Upper lobe of right lung (tissue), 1 donor: ENCODE data around the gene SLC41A1. TPM values are rescaled to one million over a fixed set of nuclear protein-coding genes. Genes with fewer than 3 reads are reported as not detected.
A peak's percentile ranks its signal among the peaks of the same experiment; 100 is the strongest.

ENCODE experiments used
- ATAC-seq: fragments of 200-7000 bp; cut with Tn5 transposase; one replicate; pipeline ENCODE4 v1.9.1; 2020; ENCODE audit warnings: mild to moderate bottlenecking, moderate library complexity
- DNase-seq: peaks from one replicate; pipeline ENCODE4 v3.0.0-alpha.2; 2020
- H3K27ac ChIP-seq: fragments of 200-600 bp; one replicate; pipeline ENCODE4 v1.8.0; 2022
- H3K27me3 ChIP-seq: fragments of 200-600 bp; one replicate; pipeline ENCODE4 v1.8.0; 2022; ENCODE audit warnings: mild to moderate bottlenecking
- H3K36me3 ChIP-seq: fragments of 200-600 bp; one replicate; pipeline ENCODE4 v1.8.0; 2022
- H3K4me1 ChIP-seq: fragments of 200-600 bp; one replicate; pipeline ENCODE4 v1.8.0; 2022
- H3K4me3 ChIP-seq: fragments of 200-600 bp; one replicate; pipeline ENCODE4 v1.8.0; 2022; ENCODE audit warnings: mild to moderate bottlenecking
- H3K9me3 ChIP-seq: fragments of 200-600 bp; one replicate; pipeline ENCODE4 v1.8.0; 2022
- intact Hi-C: fragments of 100-400 bp; cut with DNase I; formaldehyde crosslinking; loops from one replicate; pipeline ENCODE4 v1.11.0; 2022
- total RNA-seq: library from RNA; stranded (reverse); fragmentation: NEBNext Ultra II Directional; extraction: Animal tissue kit (Norgen Biotek cat#: 25700); gene quantifications from one replicate; pipeline ENCODE4 v1.2.1, GENCODE V29; 2021
- TF ChIP-seq, protein P1 (sequence below): fragments of 200-600 bp; IDR thresholded peaks from one replicate; pipeline ENCODE4 v1.8.0; 2022; ENCODE audit warnings: antibody characterized with exemption
- donor health status: DM: no; HTN: yes; CAD: no; lungs with severe emphysema.

The SLC41A1 gene
- total RNA-seq, 1 donor from 2014 or later: 35.8 TPM

DNA sequence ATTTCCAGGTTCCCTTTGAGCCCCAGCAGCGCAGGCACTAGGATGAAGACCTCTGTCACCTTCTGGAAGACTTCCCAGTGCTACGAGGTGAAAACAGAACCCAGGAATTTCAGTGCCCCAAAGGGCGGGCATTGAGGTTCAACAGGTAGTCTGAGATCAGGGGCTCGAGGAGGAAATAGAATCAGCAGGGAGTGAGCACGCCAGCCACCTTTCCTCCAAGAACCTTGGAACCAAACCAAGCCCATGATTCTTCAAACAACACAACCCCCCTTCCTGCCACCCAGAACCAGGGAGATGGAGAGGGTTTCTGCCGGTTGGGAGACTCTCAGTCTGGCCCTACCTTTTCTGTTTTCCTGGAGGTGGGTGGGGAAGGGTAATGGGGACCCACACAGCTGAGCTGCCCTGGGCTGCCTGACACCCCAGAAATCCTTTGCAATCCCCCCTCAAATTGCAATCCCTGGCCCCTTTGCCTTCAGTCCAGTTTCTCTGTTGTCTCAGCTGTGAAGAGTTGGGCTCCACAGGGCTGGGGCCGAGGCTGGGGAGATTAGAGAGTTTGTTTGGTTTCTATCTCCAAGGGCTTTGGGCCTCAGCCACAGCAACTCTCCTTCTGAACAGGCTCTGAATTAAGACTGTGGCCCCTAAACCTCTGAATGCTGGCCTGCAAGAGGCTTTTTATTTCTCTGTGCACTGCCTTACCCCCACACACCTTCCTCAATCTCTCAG lies 11.9 kb downstream of the SLC41A1 start:
- ATAC-seq (peak; percentile 54), DNase-seq (no peak)
- Histone ChIP-seq H3K4me1 (peaks cover 11% of the 10 kb centered on the region), H3K27ac (no peak overlapping the region), H3K9me3 (no peaks in the 10 kb centered on the region), H3K4me3 (no peak overlapping the region), H3K27me3 (no peaks in the 10 kb centered on the region), H3K36me3 (peaks cover 41% of the 10 kb centered on the region)
- TF ChIP-seq, protein P1, sequence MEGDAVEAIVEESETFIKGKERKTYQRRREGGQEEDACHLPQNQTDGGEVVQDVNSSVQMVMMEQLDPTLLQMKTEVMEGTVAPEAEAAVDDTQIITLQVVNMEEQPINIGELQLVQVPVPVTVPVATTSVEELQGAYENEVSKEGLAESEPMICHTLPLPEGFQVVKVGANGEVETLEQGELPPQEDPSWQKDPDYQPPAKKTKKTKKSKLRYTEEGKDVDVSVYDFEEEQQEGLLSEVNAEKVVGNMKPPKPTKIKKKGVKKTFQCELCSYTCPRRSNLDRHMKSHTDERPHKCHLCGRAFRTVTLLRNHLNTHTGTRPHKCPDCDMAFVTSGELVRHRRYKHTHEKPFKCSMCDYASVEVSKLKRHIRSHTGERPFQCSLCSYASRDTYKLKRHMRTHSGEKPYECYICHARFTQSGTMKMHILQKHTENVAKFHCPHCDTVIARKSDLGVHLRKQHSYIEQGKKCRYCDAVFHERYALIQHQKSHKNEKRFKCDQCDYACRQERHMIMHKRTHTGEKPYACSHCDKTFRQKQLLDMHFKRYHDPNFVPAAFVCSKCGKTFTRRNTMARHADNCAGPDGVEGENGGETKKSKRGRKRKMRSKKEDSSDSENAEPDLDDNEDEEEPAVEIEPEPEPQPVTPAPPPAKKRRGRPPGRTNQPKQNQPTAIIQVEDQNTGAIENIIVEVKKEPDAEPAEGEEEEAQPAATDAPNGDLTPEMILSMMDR: no peak
- intact Hi-C loops: no loop called here

DNA sequence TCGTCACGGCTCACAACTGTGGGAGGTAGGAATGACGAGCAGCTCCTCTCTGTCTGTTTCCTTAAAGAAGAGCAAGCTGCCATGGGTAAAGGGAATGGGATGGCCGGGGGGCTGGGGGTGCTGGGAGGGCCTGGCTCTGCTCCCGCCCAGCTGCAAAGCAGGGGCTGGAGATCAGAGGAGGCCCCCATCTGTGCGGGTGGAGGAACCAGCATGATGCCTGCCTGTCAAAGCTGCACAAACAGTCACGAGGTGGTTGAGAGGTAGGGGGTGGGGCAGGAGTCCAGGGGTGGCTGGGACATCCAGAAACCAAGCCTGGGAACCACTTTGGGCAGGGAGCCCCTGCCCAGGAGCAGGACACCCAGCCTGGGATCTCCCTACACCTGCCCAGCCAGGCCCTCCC lies 12.6 kb downstream of the SLC41A1 start:
- ATAC-seq: peak; percentile 18
- H3K36me3 ChIP-seq: peaks cover 48% of the 10 kb centered on the region
- no peak overlapping the region for H3K4me3 ChIP-seq
- no peaks in the 10 kb centered on the region for H3K27me3 ChIP-seq
- H3K27ac ChIP-seq: no peak overlapping the region
- no peaks in the 10 kb centered on the region for H3K9me3 ChIP-seq
- intact Hi-C loops: no loop called here
- peaks cover 4% of the 10 kb centered on the region for H3K4me1 ChIP-seq
- TF ChIP-seq, protein P1: no peak
- DNase-seq: no peak

DNA sequence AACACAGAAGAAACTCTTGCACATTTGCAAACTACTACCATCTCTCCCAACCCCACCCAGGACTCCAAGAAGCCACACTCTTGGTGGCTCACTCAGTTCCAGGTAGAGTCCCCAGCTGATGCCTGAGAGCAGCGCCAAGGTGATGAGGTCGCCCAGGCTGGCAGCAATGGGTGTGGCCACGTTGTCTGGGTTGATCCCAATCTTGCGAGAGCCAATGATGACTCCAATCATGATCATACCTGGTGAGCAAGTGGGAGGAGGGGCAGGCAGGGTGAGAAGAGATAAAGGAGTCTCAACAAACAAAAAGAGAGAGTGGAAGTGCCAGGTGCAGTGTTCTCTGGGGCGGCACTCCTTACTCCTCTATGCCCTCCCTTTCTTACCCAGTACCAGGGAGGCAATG lies 14.4 kb downstream of the SLC41A1 start:
- H3K9me3 ChIP-seq: no peaks in the 10 kb centered on the region
- TF ChIP-seq, protein P1: no peak
- DNase-seq (no peak), ATAC-seq (no peak)
- peaks cover 66% of the 10 kb centered on the region for H3K36me3 ChIP-seq
- H3K4me3 ChIP-seq: no peak overlapping the region
- H3K27ac ChIP-seq: no peak overlapping the region
- H3K4me1 ChIP-seq: no peaks in the 10 kb centered on the region
- H3K27me3 ChIP-seq: no peaks in the 10 kb centered on the region
- intact Hi-C loops: loop anchor here (5.0 to 10.0 kb wide), 2 partner anchors 116 to 179 kb away; no protein-coding TSS in a partner anchor

DNA sequence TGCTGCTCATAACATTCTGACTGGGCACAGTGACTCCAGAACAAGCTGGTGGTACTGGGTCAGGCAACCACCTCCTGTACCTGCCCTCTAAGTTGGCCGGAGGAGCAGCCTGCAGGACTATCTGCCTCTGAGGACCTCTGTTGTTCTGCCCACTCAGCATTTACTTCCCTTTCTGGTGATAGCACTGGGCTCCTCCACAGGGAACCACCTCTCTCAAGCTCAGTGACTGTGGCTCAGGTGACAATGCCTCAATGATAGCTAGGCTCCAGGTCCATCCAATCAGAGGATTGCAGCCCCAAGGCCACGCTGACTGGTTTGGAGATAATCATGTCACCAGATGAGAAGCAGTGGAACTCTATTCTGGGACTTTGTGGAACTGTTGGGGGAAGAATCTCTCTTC lies 15.8 kb downstream of the SLC41A1 start:
- no peak overlapping the region for H3K27ac ChIP-seq
- intact Hi-C loops: loop anchor here (5.0 to 10.0 kb wide), 2 partner anchors 118 to 180 kb away; no protein-coding TSS in a partner anchor
- H3K4me3 ChIP-seq: no peak overlapping the region
- H3K27me3 ChIP-seq: no peaks in the 10 kb centered on the region
- H3K4me1 ChIP-seq: no peaks in the 10 kb centered on the region
- TF ChIP-seq, protein P1: no peak
- ATAC-seq (no peak), DNase-seq (no peak)
- peaks cover 76% of the 10 kb centered on the region for H3K36me3 ChIP-seq
- no peaks in the 10 kb centered on the region for H3K9me3 ChIP-seq

DNA sequence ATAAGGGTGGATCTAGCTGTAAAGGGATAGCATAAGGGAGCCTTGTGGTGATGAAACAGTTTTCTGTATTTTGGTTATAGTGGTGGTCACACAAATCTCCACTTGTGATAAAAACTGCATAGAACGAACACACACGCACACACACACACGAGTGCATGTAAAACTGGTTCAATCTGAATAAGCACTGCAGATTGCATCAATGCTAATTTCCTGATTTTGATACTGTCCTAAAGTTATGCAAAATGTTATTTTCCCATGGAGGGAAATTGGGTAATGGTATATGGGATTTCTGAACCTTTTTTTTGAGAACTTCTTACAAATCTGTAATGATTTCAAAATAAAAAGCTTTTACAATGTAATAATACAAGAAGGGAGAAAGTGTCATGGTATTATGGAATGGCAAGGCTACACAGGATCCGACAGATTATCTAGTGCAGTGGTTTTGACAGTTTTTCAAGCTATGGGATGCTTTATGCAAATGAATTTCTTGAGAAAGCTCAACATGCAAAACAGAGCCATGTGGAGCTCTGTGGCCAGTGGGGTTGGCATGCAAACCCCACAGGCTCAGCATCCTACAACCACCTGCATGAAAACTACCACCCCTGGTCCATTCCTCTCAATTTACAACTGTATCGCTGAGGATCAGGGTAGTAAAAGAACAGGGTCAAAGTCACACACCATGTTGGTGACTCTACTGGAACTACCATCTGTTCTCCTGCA lies 18.8 kb downstream of the SLC41A1 start:
- no peak for DNase-seq
- Histone ChIP-seq H3K9me3 (no peaks in the 10 kb centered on the region), H3K4me3 (no peak overlapping the region), H3K36me3 (peaks cover 81% of the 10 kb centered on the region), H3K27me3 (no peaks in the 10 kb centered on the region), H3K4me1 (no peaks in the 10 kb centered on the region), H3K27ac (no peak overlapping the region)
- TF ChIP-seq, protein P1: no peak
- ATAC-seq: no peak
- intact Hi-C loops: loop anchor here (10.0 kb wide), 1 partner anchor 121 kb away; no protein-coding TSS in a partner anchor
